Stimulated activated CD8-positive, alpha-beta memory T cell treated with anti-CD3 and anti-CD28 coated beads, Interleukin-15, amount 100 ng/mL, for 1 hour (primary cell): ENCODE results near the gene NUP88.

Source experiments
- DNase-seq: peaks from one replicate; pipeline ENCODE4 v3.0.0-alpha.2; 2020; ENCODE audit warnings: low read depth

Gene NUP88

DNA sequence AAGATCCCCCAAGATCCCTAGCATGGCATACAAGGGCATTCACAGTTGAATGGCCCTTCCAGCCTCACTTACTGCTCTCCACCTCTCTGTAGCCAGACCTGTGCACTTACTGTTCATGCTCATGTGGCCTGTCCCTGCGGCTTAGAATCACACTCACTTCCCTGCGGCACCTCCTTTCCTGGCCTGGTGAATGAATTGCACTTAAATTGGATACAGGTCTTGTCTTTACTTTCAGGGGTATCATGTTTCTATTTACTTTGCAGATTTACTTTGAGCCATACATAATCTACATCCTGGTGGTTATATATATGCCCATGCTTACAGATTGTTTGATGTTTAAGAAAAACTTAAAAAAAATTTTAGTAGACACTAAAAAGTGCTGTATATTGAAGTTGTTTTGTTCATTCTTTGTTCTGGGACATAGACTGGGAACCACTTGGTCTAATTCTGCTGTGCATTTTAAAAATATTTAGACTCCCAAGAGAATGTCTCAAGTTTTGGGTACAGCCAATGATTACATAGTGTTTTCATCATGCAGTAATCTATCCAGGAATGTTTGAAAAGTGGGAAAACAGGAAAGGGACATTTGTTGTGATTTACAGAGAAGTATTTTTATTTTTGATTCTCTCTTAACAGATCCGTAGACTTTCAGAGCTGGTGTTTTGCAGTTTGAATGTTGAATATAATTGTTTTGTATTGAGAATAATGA lies 63.9 kb downstream of the NUP88 start:
- DNase-seq = no peak

DNA sequence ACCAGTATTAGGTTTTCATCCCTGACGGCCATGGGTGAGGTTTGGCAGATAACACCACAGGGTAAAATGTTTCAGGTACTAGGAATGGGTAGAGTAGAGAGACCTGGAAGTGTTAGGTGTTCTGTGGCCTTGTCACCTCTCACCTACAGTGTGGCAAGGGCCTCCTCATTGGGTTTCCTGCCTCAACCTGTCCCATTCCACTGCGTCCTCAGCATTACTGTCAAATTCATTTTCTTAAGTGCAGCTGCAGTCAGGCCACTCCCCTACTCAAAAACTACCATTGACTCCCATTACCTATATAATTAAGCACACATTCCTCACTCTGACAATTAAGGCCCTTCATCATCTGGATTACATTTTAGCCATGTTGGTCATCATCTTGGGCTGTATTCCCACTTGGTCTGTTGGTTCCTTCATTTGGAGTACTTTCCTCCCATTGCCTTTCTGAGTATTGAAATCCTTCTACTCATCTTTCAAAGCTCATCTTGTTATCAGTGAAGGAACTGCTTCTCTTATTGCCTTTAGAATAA lies 64.5 kb downstream of the NUP88 start:
- no peak for DNase-seq

DNA sequence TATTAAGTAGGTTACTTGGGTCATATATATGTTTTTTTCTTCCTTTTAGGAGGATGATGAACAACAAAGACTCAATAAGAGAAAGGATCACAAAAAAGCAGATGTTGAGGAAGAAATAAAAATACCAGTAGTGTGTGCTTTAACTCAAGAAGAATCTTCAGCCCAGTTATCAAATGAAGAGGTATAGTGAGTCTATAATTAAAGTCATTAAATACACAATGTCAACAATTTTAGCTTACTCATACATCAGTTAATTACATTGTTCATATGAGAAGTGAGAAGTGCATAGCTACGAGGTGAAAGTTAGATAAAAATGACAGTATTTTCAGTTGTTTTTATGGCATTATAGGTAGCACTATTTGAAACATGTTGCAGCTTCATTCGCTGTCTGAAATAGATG lies 65.2 kb downstream of the NUP88 start:
- no peak for DNase-seq

DNA sequence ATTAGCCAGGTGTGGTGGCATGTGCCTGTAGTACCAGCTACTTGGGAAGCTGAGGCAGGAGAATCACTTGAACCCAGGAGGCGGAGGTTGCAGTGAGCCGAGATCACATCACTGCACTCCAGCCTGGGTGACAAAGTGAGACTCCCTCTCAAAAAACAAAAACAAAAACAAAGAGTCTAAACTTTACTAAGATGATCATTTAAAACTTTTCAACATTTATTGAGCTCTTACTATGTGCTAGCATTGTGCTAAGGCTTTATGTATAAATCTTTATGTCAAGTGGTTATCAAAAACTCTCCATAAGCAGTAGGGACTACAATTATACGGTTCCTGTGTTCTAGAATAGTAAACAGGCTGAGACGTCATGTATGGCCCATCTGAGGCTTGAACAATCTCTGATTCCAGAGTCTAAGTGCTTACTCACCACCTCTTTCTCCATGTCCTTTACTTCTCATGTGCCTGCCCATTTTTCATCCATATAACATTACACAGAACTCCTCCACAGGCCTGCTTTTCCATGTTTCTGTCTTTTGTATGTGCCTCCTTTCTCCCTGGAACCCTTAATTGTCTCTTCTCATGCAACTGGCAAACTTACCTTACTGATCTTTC lies 66.7 kb downstream of the NUP88 start:
- no peak for DNase-seq

DNA sequence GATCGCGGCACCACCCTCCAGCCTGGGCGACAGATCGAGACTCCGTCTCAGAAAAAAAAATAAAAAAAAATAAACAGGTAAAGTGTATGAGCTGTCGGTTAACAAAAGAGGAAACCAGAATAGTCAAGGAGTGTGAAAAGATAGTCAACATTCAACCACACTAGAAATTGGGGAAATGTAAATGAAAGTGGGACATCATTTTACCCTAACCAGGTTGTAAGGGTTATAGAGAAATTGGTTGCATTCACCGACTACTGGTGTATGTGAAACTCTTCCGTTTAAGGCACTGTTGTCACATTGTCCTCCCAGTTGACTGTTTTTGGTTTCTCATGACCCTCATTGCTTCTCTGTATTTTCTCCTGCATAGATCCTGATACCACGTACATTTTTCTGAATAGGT lies 74.5 kb downstream of the NUP88 start:
- DNase-seq = no peak
